Type B pancreatic cell (in vitro differentiated cells): ENCODE data around the gene LIPM. TPM values are rescaled to one million over a fixed set of nuclear protein-coding genes. Genes with fewer than 3 reads are reported as not detected.

Experiments used
- DNase-seq: peaks from one replicate; pipeline ENCODE4 v3.0.0; 2021; ENCODE audit warnings: mixed read lengths; ENCODE audit not compliant: unreplicated experiment; ENCODE audit errors: extremely low spot score
- H3K27ac Mint-ChIP-seq: 2 replicates; pipeline ENCODE4 v1.8.0; 2021; ENCODE audit warnings: mild to moderate bottlenecking, mixed read lengths
- H3K27me3 Mint-ChIP-seq: 2 replicates; pipeline ENCODE4 v1.8.0; 2021; ENCODE audit warnings: mixed read lengths
- H3K36me3 Mint-ChIP-seq: 2 replicates; pipeline ENCODE4 v1.8.0; 2021; ENCODE audit warnings: mixed read lengths
- H3K4me1 Mint-ChIP-seq: one replicate; pipeline ENCODE4 v1.8.0; 2021; ENCODE audit warnings: mixed read lengths; ENCODE audit not compliant: unreplicated experiment
- H3K4me3 Mint-ChIP-seq: 2 replicates; pipeline ENCODE4 v1.8.0; 2021; ENCODE audit warnings: mild to moderate bottlenecking, mixed read lengths
- H3K9me3 Mint-ChIP-seq: 2 replicates; pipeline ENCODE4 v1.8.0; 2021; ENCODE audit warnings: mixed read lengths
- total RNA-seq: library from RNA; stranded (reverse); gene quantifications from 2 replicates; pipeline ENCODE4 v1.2.1, GENCODE V29; 2021; ENCODE audit warnings: low replicate concordance
- TF ChIP-seq, protein P1 (sequence below): fragments of 200-600 bp; sonication (generic); conservative IDR thresholded peaks from 2 replicates; pipeline ENCODE4 v1.5.0; 2021; ENCODE audit warnings: antibody characterized with exemption, mild to moderate bottlenecking

LIPM gene
- total RNA-seq, 1 donor from 2014 or later = not detected

DNA sequence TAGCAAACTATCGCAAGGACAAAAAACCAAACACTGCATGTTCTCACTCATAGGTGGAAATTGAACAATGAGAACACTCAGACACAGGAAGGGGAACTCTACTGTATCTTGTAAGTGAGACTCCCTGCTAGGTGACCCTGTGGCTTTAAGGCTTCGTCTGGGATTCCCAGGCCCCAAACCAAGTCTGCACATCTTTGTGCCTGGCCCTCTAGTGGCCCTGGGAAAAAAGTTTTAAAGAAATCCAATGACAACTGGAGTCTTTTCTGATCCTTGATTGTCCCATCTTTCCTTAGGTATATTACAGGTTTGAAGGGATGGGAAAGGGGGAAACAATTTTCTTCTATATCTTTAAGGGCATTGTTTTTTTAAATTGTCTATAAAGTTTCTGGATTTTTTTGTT lies 10.6 kb upstream of the LIPM start:
- Mint-ChIP-seq H3K9me3 (no peaks in the 10 kb centered on the region), H3K4me1 (peaks cover 8% of the 10 kb centered on the region), H3K4me3 (no peak overlapping the region), H3K36me3 (no peaks in the 10 kb centered on the region), H3K27me3 (no peaks in the 10 kb centered on the region), H3K27ac (no peak overlapping the region)
- no peak for DNase-seq
- TF ChIP-seq, protein P1, sequence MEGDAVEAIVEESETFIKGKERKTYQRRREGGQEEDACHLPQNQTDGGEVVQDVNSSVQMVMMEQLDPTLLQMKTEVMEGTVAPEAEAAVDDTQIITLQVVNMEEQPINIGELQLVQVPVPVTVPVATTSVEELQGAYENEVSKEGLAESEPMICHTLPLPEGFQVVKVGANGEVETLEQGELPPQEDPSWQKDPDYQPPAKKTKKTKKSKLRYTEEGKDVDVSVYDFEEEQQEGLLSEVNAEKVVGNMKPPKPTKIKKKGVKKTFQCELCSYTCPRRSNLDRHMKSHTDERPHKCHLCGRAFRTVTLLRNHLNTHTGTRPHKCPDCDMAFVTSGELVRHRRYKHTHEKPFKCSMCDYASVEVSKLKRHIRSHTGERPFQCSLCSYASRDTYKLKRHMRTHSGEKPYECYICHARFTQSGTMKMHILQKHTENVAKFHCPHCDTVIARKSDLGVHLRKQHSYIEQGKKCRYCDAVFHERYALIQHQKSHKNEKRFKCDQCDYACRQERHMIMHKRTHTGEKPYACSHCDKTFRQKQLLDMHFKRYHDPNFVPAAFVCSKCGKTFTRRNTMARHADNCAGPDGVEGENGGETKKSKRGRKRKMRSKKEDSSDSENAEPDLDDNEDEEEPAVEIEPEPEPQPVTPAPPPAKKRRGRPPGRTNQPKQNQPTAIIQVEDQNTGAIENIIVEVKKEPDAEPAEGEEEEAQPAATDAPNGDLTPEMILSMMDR = peak; percentile 75

DNA sequence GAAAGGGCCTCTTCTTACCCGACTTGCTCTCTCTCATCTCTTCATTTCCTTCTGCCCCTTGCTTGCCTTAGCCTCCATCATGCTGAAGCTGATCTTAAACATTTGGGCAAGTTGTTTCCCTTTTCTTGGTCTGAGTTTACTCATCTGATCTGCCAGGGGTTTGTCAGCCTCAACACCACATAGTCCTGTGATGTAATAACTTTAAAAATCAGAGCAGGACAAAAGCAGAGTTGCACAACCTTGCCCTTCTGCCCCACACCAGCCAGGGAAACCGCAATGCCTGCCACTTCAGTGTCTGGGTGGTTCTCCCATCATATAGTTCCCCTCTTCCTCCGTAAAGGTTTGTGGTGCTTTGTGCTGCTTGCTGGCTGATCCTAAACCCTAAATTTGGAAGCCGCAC lies 9.9 kb upstream of the LIPM start:
- H3K9me3 Mint-ChIP-seq = no peaks in the 10 kb centered on the region
- no peaks in the 10 kb centered on the region for H3K36me3 Mint-ChIP-seq
- no peak overlapping the region for H3K4me3 Mint-ChIP-seq
- no peaks in the 10 kb centered on the region for H3K27me3 Mint-ChIP-seq
- H3K27ac Mint-ChIP-seq = no peak overlapping the region
- H3K4me1 Mint-ChIP-seq = peaks cover 8% of the 10 kb centered on the region
- DNase-seq = no peak
- TF ChIP-seq, protein P1 = no peak

DNA sequence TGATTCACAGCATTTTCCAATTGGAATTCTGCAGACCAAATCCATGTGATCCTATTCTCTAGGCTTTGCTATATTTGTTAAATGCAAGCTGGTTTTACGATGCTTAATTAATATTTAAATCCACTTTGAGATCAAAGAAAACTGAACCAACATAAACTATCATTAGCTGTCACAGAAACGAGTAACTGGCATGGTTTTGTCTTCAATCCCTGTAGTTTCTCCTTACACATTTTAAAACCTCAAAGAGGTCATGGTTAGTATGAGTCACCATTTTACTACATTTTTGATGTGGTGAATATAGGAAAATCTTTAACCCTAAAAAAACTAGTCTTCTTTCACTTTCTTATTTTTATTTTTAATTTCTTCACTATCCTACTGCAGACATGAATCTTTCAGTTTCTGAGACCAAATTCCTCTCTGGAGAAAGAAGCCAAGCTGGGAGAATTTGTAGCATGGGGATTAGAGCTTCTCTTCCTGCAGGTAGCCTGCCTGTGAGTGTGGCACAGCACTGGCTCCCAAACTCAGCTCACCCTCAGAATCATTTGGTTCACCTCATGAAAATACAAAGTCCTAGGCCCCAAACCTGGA lies 8.7 kb upstream of the LIPM start:
- Mint-ChIP-seq H3K9me3 (no peaks in the 10 kb centered on the region), H3K4me1 (peaks cover 7% of the 10 kb centered on the region), H3K36me3 (no peaks in the 10 kb centered on the region), H3K27me3 (no peaks in the 10 kb centered on the region), H3K4me3 (no peak overlapping the region), H3K27ac (no peak overlapping the region)
- DNase-seq = no peak
- TF ChIP-seq, protein P1 = no peak

DNA sequence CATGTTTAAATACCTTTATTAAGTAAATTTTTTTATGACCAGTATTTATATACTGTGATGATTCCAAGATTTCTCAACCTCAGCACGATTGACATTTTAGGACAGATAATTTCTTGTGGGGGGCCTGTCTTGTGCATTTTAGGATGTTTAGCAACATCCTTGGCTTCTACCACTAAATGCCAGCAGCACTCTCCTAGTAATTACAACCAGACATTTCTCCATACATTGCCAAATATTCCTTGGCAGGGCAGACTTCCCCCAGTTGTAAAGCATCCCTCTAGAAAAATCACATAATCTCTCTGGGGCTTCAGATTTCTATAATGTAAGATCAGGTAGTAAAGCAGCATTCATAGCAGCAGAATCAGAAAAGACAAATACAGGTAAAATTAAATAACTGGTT lies 7.8 kb upstream of the LIPM start:
- Mint-ChIP-seq H3K36me3 (no peaks in the 10 kb centered on the region), H3K27ac (no peak overlapping the region), H3K9me3 (no peaks in the 10 kb centered on the region), H3K4me3 (no peak overlapping the region), H3K27me3 (no peaks in the 10 kb centered on the region), H3K4me1 (no peaks in the 10 kb centered on the region)
- DNase-seq = no peak
- TF ChIP-seq, protein P1 = no peak

DNA sequence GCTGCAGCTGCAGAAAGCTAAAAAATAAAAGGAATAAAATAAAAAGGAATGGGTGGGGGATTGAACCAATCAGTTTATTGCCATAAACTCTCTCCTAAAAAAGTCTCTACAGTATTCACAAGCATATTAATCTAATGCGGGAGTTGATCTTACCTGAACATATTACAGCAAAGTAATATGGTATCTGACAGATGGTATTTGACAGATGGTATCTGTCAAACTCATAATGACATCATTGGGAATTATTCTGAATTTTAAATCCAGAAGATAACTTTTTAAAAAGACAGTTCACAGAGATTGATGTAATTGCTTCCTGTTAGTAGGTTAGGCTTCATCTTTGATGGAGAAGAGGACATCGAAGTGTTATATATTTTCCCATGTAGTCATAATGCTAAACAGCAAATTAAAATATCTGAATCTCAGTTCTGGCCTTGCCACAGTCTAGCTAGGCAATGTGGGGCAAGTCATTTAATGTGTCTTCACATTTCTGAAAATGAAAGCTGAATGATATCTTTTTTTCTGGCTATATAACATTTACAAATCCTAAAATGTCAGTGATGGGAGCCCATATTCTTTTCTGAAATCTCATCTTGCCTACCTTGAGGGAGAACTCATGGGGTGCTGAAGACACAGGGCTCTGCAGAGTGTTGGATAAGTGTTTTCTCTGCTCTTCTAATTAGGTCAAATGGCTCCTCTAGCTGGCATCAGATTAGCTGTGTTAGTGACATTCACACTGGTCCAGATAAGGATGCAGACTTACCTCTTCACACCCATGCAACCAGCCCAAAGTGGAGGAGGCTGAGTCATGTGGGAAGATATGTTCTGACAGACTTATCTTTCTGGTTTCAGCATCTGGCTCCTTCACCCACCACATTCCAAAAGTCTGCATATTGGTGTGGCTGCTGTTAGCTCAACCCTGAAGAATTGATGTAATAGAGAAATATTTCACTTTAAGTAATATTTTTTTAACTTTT lies 2.1 kb upstream of the LIPM start:
- no peak overlapping the region for H3K4me3 Mint-ChIP-seq
- H3K36me3 Mint-ChIP-seq = no peaks in the 10 kb centered on the region
- TF ChIP-seq, protein P1 = no peak
- H3K9me3 Mint-ChIP-seq = no peaks in the 10 kb centered on the region
- no peak overlapping the region for H3K27ac Mint-ChIP-seq
- H3K4me1 Mint-ChIP-seq = no peaks in the 10 kb centered on the region
- H3K27me3 Mint-ChIP-seq = no peaks in the 10 kb centered on the region
- no peak for DNase-seq
